GM19043 (cell line): ENCODE measurements around the gene RBMS1.

Experiments used
- ATAC-seq: cut with Tn5 transposase; IDR thresholded peaks from one replicate; pipeline ENCODE4 v1.9.1; 2021; ENCODE audit warnings: low read depth; ENCODE audit not compliant: unreplicated experiment

The RBMS1 gene

DNA sequence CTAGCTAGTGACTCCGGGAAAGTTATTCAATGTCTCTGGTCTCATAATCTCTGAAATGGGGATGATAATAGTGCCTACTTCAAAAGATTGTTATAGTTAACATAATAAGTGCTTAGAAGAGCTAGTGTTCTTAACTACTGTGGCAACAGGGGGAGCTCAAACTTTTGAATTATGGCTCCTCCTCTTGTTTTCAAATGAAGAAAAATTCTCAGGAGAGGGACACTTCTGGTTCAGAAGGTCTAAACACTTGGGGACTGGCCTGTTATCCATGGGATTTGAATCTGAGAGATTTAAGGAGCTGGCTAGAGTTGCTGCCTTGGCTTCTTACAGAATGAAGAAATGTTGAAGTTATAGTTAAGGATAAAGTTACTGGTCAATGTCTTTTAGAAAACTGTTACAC is 201.4 kb downstream of the RBMS1 start:
- no peak for ATAC-seq

DNA sequence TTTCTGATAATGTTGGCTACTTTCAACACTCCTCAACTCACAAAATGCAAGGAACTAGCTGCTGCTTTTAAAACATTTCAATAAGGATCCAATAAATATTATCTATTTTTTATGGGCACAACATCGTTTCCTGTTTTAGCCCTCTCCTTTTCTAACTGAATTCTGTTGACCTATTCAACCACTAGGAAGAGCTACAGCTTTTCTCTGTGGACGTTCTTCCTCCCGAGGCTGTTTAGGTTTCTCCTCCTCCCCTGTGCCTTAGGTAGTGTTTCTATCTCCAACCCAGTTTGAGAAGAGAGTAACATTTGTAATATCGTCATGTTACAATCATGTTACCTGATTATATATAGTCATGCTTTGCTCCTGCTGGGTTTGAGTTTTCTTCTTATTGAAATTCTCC is 202.2 kb downstream of the RBMS1 start:
- no peak for ATAC-seq

DNA sequence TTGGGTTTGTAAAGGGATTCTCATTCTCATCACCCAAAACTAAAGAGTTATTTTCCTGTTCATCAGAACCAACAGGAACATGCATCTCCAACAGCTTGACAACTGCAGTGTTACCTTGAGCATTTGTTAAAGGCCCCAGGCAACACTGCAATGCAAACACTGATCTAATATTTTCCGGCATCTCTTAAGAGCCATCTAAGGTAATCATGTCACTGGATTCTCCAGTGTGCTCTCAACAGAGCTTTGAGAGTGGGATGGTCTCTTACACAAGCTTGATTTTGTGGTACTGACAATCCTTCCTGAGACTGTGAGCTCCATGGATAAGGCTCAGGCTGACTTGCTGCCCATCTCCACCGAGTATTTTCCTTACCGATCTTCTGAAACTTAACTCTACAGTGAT is 203.0 kb downstream of the RBMS1 start:
- no peak for ATAC-seq

DNA sequence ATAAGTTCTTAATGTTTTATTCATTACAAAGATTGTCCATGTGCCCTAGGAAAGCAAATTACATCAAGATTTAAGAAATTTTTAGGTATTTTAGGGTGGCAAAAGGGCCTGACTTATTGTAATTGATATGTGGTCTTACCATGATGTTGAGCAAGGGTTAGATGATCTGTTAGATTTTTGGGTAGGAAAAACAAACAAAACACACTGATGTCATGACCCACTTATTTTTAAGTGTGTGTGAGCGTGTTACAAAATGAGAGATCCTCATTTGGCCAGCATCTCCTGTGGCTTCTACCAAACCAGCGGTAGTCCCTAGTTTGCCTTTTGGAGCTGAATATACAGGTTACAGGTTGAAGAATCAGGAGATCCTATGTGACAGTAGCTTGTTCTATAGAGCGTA is 203.8 kb downstream of the RBMS1 start:
- no peak for ATAC-seq

DNA sequence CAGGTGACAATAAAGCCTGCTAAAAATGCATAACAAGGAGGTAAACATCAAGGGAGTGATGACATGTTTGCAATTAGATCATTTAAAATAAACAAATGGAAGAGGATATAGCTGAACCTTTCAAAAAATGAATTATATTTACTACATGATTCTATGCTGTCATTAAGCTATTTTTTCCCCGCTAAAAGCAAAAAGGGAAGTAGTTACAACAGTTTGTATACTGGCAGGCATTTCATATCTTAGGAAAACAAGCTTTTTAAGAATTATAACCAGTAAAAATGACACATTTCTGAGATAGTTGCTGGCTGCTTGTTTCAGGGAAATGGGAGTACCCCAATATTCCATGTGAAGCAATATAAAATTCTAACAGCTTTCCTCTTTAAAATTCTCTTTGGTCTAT is 204.5 kb downstream of the RBMS1 start:
- no peak for ATAC-seq

DNA sequence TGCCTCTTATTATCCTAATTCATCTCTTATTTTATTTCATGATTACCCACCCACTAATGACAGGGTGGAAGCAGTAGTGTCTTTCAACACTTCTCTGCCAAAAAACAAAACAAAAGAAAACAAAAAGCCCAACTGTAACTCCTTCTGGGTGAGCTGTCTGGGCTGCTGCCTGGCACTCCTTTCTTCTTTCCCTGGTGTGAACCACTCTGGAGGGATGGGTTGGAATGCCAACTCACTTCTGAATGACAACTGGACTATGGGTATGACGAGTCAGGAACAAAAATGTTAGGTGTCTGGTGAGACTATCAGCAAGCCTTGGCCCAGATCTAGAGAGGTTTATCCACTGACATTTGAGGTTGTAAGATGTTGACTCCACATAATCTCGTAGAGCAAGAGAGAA is 205.3 kb downstream of the RBMS1 start:
- no peak for ATAC-seq

DNA sequence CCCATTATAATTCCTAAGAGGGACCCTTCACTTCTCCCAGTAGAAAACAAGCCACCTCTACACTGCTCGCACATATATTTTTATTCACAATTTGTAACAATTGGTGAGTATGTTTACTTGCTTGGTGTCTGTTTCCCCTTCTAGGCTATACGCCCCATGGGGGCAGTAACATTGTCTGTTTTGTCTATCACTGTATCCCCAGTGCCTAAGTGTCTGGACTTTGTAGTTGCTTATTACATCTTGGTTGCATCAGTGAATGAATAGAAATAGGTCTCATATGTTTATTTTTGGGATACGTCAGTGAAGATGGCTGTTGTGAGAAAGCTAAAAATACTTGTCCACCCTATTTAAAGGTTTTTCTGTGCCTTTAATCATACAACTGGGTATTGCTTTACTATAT is 206.1 kb downstream of the RBMS1 start:
- no peak for ATAC-seq

DNA sequence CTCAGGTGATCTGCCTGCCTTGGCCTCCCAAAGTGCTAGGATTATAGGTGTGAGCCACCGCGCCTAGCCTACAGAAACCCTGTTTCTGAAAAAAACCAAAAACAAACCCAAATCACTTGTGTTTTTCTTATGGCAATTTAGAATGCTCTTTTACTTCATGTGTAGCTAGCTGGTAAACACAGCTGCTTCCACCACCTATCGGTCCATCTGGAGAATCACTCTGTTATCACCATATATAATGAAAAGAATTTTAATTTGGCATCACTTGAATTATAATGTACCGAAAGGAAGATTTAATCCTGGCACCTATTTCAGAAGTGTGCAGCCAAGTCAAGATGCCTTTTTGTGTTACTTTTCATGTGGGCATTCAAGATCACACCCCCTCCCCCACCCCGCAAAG is 207.1 kb downstream of the RBMS1 start:
- no peak for ATAC-seq

DNA sequence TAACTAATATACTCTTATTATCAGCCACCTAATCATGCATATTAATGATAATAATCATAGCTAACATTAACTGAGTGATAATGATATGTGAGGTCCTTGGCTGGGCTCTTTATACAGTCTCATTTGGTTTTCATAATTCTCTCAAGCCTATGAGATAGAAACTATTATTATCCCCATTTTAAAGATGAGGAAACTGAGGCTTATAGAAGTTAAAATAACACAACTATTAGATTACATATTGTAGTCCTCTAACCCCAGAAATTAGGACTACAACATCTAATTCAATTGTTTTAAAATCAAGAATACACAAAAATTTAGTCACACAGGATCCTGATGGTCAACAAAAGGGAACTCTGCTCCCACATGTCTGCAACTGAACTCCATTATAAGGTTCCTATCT is 209.9 kb downstream of the RBMS1 start:
- ATAC-seq: no peak

DNA sequence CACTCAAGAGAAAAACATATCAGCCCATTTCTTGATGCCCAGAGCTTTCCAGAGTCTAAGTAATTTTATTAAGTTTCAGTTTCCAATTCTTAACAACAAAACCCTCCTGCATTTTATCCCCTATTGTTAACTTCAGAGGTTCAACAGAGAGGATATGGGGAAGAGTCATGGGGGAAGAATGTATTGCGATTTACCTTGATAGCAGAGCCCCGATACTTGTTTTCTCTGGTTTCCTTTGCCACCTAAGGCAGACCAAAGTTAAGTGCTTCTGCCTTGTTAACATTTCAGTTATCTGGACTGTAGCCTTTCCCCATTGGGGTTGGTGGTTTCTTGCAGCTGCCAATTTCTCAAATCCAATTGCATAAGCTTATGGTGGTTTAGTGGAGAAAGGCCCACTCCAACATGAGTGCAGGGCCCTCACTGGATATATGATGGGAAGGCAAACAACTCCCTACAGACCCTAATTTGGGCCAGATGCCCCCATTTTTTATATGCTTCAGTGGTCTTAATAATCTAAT is 211.5 kb downstream of the RBMS1 start:
- ATAC-seq: no peak

DNA sequence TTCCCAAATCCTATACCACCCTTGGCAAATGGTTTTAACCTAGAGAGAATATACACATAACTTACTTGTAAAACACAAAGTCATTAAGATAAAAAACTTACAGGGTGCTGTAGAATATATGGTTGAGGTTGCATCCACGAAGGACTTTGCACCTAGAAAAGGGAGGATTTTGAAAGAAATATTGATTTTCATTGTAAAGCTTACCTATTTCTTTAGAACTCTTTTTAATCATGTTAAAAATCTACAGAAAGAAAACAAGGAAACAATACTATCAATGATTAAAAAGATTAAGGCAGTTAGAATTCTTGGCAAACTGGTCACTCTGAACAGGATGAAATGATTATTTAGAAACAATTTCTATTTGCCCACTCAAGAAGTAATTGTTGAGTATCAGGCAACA is 212.4 kb downstream of the RBMS1 start:
- no peak for ATAC-seq

DNA sequence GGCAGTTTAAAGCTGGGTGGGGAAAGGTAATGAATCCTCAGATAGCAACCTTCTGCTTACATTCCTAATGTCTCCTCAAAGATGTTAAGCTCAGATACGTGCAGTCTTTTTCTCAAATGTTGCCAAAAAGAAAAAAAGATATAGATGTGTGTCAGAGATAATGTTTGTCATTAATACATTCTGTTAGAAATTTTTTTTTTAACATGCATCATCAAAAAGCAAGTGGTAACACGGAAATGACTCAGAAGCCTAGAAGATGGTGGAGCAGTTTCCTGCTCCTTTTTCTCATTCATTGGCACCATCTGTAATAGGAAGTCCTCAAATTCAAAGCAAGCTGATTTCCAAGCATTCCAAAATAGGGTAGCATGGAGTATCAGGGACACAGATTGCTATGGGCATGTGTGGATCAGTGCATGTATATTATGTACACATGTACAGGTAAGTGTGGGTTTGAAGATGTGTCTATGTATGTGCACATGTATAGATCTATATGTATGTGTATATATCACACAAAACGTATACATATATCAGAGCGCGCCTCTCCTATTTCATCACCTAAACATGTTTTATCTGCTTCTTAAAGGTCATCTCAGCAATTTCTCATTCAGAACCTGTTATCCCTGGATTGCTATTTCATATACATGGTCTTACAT is 213.7 kb downstream of the RBMS1 start:
- ATAC-seq: no peak

DNA sequence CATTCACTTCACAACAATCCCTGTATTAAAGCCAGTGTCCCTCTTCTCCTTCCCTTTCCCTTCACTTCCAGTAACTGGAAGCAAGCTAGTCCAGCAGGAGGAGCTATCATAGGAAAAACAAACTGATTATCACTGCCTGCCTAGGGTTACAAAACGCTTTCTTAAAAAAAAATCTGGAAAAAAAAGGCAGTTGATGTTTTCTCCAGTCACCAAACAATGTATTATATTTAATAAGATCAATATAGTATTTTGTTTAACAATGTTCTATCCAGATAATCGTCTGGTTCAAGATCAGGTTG is 214.8 kb downstream of the RBMS1 start:
- ATAC-seq: no peak

DNA sequence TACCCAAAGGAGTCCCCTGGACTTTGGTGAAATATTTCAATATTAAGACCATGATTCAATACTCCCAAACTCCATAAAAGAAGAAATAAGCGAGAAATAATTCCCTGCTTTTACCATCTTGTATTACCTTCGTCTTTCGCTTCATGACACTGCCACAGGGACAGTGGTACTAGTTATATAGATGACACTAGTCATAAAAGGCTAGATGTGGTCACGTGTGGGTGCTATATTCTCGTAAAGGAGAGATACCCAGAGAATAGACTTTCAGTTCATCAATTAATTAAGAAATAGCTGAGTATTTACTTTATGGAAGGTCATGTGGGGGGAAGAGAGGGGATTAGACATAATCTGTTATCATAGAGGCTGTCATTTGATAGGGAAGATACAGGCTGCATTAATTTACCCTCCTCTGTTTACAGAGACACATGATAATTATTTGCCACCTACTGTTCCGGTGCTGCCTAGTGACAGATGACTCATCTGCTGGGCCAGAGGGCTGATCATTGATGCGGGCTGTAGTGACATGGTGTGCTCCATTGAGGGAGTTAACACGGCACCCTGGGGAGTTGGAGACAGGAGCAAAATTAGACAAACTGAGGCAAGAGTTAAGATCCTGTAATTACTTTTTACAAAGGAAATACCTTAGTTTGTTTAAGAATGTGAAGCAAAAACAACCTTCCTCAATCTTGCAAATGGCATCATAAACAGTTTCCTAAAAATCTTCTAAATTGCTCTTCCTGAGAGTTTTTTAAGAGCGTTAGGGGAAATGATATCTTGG is 215.3 kb downstream of the RBMS1 start:
- peak; percentile 80 for ATAC-seq

DNA sequence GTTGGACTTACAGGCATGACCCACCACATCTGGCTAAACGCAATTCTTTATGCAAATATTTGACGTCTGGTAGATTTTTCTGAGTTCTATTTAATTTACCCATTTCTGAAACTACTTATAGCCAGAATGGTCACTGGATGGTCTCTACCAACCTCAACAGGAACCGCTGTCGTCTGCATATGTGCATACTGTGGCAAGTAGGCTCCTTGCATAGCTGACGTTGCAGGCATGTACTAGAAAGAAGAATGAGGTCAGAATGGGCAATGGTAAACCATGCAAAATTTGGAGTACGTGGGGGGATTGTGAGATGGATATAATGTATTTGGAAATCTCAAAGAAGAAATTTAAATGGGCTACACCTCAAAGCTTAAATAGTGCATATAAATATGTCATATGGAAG is 216.5 kb downstream of the RBMS1 start:
- no peak for ATAC-seq

DNA sequence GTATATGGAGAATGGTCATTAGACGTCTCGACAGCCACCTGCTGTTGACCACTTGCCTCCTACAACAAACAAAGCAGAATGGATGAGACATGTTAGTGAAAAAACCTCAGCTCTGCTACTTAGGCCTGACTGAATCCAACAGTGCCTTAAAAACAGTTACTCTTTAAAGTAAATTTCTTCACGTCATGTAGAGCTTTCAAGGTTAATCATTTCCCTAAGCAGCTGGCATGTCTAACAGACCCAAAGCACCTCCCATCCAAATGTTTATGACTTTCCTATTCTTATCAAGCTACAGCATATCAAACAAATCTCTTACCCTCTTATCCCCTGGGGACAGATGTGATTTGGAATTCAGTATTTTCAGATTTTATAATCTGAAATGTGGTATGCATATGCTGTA is 218.0 kb downstream of the RBMS1 start:
- no peak for ATAC-seq

DNA sequence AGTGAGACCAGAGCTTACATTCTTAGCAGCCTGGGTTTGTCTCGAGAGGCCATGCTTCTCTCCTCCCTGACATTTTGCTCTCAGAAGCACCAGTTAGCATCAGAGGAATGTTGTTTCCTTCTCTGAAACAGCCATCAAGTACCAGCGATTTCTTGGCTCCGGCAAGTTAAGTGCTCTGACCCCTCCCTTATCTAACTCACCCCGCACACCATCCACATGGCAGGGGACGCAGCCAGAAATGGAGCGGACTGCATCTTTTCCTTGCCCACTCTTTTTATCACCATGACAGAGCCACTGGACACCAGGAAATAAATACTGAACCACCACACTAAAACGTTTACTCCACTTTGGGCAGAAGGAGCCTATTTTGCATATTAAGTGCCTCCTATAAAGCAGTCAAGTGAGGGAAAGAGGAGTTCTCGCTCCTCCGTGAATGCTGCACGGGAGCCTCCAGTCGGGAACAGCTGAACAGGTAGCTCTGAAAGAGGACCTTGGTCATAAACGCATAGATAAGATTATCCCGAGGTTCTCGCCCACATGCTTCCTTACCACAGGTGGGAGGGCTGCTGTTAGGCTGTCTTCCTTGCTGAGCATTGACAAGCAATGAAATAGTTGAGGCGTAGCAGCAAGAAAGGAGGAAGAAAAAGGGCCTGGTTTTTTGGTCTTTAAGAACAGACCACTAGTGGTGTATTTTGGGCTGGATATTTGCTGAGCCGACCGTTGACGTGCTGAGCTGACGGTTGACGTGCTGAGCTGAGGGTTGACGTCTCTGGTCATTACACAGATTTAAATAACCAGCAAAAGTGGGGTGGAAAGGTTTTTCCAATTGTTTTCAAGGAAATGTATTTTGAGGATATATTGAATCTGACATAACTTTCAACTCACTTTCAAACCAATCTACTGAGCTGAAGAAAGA is 222.2 kb downstream of the RBMS1 start:
- ATAC-seq: no peak

DNA sequence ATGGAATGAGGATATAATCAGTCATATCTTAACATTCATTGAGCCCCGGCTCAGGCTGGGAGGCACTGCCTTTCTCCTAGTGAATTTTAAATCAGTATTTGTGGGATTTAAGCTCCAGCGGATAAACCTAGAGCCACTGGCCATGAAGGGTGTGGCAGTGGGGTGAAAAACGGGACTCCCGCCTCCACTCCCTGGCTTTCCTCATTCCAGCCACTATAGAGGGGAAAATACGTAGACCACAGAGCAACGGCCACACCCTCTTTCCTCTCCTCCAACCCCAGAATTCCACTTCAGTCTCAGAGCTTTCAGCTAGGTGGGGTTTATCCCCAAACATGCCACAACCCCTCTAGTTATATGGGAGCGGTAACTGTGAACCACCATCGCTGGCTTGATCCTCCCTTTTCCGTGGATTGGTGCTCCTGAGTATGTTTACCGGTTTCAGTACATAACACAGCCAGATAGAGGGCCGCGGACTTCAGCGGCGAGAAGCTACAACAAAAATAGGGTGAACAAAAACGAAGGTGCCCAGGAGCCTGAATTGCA is 223.0 kb downstream of the RBMS1 start:
- no peak for ATAC-seq

DNA sequence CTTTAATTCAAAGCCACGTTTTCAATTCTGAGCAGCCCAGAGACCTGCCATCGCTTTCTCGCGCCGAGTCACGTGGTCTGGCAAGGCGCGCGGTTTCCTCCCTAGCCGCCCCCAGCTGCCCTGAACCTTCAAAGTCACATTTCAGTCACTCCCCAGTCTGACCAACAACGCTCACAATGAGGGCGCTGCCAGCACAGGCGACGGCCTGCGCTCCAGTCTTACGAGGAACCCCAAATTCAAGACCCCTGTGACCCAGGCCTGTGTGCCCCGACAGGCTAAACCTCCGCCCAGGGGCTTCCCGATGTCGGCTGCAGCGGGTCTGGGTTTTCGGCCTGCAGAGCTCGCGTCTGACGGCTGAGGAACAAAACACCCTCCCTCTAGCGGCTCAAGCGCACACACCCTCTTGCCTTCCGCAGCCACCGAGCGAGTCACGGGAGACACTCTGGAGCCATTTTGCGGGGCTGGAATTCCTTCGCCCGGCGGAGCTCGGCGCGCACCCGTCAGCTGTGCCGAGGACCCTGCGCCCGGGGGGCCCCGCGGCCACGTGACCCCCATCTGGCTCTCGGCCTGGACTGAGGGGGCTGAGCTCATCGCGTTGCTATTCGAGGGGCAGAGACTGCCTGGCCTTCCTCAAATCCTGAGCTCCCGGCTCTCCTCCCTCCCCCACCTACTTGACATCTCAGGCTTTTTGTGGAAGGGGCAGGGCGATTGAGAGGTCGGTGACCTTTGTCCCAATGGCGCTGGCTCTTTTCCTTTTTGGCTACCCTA is 223.6 kb downstream of the RBMS1 start:
- peak; percentile 85 for ATAC-seq

DNA sequence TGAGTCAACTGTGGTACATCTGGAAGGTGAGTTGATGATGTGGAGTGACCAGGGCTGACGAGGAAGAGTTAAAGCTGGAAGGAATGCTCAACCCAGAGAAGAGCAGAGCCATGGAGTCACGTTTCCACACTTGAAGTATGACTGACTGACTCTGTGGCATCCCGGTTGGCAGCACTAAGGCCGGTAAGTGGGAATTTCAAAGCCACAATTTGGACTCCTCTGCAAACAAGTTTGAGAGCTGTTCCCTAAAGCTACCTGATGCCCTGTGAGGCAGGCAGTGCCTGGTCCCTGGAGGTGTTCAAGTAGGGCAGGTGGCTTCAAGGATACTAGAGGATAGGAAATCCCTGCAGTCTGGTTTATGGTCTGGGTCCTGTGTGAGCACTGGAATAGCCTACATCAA is 224.2 kb downstream of the RBMS1 start:
- ATAC-seq: peak; percentile 3
